Activated naive CD8-positive, alpha-beta T cell treated with anti-CD3 and anti-CD28 coated beads, Interleukin-2, amount 50 U/mL, for 16 hours (primary cell): ENCODE results near the gene MYB.

ENCODE experiments used
- DNase-seq: peaks from one replicate; pipeline ENCODE4 v3.0.0-alpha.2; 2020; ENCODE audit warnings: low read depth, low spot score

MYB gene

DNA sequence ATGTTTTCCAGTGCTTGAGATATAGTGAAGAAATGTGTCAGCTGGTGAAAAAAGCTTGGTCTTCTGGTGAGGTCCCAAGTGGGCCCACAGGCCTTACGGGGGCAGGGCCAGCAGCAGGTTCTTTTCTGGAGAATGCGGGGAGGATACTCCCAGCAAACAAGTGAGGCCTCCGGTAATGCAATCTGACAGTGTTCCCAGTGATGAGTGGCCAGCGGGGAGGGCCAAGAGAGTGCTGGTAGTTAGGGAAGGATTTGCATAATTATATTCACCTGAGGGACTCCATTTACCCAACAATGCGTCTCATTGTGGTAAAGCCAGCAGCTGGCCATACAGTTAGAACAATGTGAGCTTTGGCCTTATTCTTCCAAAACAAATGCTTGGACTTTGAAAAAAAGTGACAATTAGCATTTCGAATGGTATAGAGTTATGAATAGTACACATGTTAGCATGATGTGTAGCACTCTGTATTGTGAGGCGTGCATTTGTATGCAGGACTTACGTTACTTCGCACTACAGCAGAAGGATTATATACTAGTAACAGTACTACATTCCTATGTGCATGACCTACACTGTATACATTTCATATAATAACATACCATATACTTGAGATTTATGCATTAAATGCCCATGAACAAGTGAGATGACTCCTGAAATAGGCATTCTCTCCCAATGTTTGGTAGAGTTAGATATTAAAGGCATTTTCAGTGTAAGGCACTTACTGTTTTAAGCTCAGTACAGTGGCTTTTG is 69.8 kb downstream of the MYB start:
- DNase-seq, result no peak

DNA sequence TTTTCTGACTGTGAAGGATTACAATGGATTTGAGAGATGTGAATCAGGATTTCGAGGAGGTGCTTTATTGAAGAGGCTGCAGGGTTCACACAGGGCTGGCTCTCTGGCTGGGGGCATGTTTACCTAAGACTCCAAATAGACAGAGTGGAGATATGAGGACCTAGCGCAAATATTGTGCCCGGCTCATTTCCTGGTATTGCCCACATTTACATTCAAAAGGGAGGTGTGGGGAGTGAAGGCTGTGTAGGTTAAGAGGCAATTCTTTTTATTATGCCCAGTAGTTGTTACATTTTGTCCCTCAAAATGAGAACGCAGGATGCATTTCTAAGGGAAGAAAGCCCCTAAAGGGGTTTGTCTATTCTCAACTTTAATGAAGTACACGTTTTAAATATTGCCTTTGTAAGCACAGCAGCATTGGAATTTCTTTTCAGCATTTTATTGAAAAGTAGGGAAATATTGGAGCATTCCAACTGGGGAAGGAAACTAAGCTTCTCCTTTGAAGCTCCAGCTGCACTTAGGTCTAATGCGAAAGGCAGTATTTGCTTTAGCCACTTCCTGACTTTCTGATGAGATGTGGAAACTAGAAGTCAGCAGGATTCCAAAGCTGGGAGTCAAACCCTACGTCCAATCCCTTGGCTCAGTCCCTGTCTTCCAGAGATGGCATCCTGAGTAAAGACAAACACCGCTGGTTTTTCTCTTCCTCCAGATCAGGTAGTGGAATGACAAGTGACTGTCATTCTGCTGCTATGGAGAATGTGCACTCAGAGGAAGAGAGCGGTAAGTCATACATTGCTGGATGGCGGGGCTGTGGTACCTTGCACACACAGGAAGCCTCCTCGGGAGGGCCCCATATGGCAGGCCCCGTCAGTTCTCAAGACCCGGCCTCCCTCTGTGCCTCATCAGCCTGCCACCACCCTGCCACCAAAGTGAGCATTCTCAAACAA is 70.7 kb downstream of the MYB start:
- DNase-seq, result no peak

GRCh38 chr6:135254471-135254870 is 73.4 kb downstream of the MYB start:
- no peak for DNase-seq

DNA sequence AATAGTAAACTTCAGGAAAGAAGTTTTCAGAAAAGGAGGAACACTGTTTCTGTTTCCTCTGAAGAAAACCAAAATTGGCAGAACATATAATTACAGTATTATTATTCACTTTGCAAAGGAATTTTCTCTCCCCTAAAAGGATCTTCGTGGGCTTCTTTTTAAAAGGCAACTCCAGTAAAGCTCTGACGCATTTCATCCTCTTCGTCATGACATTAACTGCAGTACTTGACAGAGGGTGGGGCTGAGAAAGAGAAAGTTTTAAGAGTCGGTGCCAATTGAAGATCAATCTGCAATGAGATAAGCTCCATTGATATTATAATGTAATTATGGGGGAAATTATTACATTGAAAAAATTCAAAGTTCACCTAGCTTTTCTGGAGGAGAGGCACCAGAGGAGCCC is 75.8 kb downstream of the MYB start:
- no peak for DNase-seq

DNA sequence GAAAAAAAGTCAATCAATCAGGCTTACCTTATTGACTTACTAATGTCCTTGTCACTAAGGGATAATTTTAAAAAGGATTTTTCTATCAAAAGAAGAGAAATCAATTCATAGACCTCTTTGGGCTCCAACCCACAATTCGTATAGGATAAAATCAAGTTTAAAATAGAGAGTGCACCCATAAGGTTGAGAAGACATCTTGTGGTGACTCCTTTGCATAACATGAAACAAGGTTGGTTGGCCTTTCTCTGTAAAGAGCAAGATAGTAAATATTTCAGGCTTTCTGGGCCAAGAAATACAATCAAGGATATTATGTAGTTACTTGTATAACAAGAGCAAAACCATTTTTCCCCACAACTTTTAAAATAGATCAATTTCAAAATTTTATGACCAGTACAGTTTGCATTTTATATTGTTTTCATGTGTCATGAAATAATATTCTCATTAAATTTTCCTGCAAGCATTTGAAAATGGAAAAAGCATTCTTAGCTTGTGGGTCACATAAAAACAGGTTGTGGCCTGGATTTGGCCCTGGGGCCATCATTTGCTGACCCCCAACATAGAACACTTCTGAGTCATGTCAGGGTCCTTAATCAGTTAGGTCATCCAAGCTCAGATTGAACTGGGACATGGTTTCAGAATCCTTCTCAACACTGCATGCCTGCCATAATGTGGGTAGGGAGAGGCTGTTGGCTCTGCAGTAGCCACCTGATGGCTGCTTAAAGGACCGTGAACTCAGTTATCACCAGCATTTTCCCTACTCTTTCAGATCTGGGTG is 76.7 kb downstream of the MYB start:
- DNase-seq, result no peak

DNA sequence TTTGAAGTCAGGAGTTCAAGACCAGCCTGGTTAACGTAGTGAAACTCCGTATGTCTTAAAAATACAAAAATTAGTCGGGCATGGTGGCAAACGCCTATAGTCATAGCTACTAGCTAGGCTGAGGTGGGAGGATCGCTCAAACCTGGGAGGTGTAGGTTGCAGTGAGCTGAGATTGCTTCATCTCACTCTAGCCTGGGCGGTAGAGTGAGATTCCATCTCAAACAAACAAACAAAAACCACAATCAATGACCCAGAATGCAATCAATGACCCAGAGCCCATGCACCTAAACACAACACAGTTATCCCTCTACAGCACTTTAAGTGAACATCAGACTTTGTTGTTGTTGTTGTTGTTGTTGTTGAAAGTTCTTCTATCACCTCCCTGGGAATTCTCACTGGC is 77.9 kb downstream of the MYB start:
- no peak for DNase-seq

DNA sequence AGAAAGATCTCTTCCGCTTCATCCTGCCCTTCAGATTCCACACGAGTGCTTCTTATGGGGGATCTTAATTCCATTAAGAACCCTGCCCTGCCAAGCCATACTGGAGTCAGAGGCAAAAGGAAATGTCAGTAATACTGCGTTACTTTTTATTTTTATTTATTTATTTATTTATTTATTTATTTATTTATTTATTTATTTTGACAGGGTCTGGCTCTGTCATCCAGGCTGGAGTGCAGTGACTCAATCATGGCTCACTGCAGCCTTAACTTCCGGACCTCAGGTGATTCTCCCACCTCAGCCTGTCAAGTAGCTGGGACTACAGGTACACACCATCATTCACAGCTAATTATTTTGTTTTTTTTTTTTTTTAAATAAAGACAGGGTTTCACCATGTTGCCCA is 79.5 kb downstream of the MYB start:
- no peak for DNase-seq

- no peak for DNase-seq
Measured at GRCh38 chr6:135261872-135262725, 81.0 kb downstream of the MYB start.

DNA sequence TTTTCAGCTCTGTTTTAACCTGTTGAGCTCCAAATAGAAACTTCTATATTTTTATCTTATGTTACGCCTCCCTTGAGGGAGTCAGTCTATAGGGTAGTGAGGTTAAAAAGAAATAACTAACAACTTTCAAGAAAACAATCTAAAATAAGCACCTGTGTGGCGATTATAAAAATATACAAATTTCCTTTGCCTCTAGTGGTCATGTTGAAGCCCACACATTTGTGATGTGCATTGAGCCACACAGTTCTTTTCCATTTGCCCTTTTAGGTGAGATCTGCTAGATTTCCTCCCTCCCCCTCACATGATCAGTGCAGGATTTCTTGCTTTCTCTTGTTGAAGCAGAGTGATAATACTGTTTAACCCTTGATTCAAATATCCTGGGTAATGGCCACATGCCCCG is 84.2 kb downstream of the MYB start:
- DNase-seq, result no peak

GRCh38 chr6:135266675-135267074 is 85.6 kb downstream of the MYB start:
- DNase-seq, result no peak

DNA sequence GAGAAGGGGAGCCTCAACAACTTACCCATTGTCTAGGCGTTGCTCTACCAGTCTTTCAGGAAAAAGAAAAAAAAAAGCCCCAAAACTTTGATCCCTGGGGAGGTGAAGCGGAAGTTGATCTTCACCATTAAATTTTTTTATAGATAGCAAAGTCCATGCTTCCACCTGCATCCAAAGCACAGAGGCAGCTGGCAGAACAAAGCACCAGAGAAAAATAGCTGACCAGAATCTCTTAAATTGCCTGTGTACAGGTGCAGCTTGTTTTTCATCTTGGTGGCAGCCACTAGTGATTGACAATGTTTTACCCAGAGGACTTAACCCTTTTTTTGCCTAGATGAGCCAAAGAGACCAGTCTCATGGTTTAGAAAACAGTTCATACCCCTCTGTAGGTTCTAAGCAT is 86.0 kb downstream of the MYB start:
- no peak for DNase-seq

- no peak for DNase-seq
Measured at GRCh38 chr6:135268263-135268662, 87.2 kb downstream of the MYB start.

GRCh38 chr6:135268740-135269139 is 87.6 kb downstream of the MYB start:
- no peak for DNase-seq
